Gastroesophageal sphincter (tissue), 3 donors: ENCODE results near the gene PCLO.

Source experiments
- CTCF ChIP-seq, 4 experiments: fragments of 200-600 bp in 2 of 4; fragments of 450-650 bp in 2 of 4; sonication (generic) in 1 of 4; IDR thresholded peaks; one replicate each; pipeline ENCODE4 v1.5.1; 2017 to 2019; ENCODE audit warnings: antibody characterized with exemption in 4 of 4, mild to moderate bottlenecking in 2 of 4, moderate library complexity in 2 of 4
- POLR2AphosphoS5 ChIP-seq: sonication (generic); formaldehyde crosslinking; IDR thresholded peaks from one replicate; pipeline ENCODE4 v1.6.1; 2017; ENCODE audit warnings: antibody characterized with exemption

- no peak for TF ChIP-seq POLR2AphosphoS5
- TF ChIP-seq CTCF (IDR thresholded peaks at IDR 0.05), result no peak
Observed at GRCh38 chr7:83142365-83142764, 20.3 kb downstream of the PCLO start.
